ENCODE data around the gene CYP46A1. TPM values are rescaled to one million over a fixed set of nuclear protein-coding genes. Genes with fewer than 3 reads are reported as not detected.
"Not testable (repeated sequence)": the region's sequence is repeated elsewhere in the genome, so short reads cannot be mapped to it uniquely, and the experiment has no call there.

Gene CYP46A1
- 1 to 10 TPM in 1 of 4 donors, under 1 TPM in 1, not detected in 2; 0.04 to 1.1 TPM for total RNA-seq

GRCh38 chr14:99683619-99684409 is at the start of gene CYP46A1:
Gene CYP46A1, plus strand, starts transcription at chr14:99684298. Its CDS starts 120 bp downstream, at chr14:99684418.
- peak within 1 kb of the TSS; percentile 77 to 92 (median 82) for H3K27ac ChIP-seq
- DNase-seq, result peak; percentile 95
- TF ChIP-seq CTCF (IDR thresholded peaks at IDR 0.05) (peak in 2 of 6 experiments; percentile 10), POLR2A (IDR thresholded peaks at IDR 0.05) (peak in 1 of 4 donors; percentile 6)
- 0% methylated on average over 1 of the region's 83 CpGs; no CpG with 5 or more reads in 1 of the 2 donors for WGBS, 2 donors
- intact Hi-C loops (cut with DNase I), result loop anchor here (5.0 kb wide), 1 partner anchor 203 kb away; no protein-coding TSS in a partner anchor
- H3K4me3 ChIP-seq, result peak within 1 kb of the TSS; percentile 59 to 77 (median 68)
- H3K27me3 ChIP-seq, result peaks cover 0 to 39% (median 0%) of the 10 kb centered on the region in 4 donors
- H3K4me1 ChIP-seq, result peaks cover 11 to 19% (median 12%) of the 10 kb centered on the region in 3 donors
- no peaks in the 10 kb centered on the region for H3K36me3 ChIP-seq
- H3K9me3 ChIP-seq, result peaks cover 0 to 3% (median 2%) of the 10 kb centered on the region in 3 donors

- no peak overlapping the region for H3K4me3 ChIP-seq
- no peaks in the 10 kb centered on the region for H3K36me3 ChIP-seq
- H3K4me1 ChIP-seq, result no peaks in the 10 kb centered on the region
- H3K27ac ChIP-seq, result no peak overlapping the region
- no peaks in the 10 kb centered on the region for H3K9me3 ChIP-seq
- intact Hi-C loops (cut with DNase I), result no loop called here
- no peaks in the 10 kb centered on the region for H3K27me3 ChIP-seq
- WGBS, 2 donors, result 70 to 79% methylated on average over 9 to 10 of the region's 10 CpGs
- TF ChIP-seq CTCF (IDR thresholded peaks at IDR 0.05) (no peak), POLR2A (IDR thresholded peaks at IDR 0.05) (no peak)
- no peak for DNase-seq
Observed at GRCh38 chr14:99634443-99634842, 49.7 kb upstream of the CYP46A1 start.

- intact Hi-C loops (cut with DNase I), result no loop called here
- H3K4me3 ChIP-seq, result no peak overlapping the region
- no peaks in the 10 kb centered on the region for H3K36me3 ChIP-seq
- 71 to 86% methylated on average over 4 to 6 of the region's 8 CpGs for WGBS, 2 donors
- no peak for DNase-seq
- H3K27ac ChIP-seq, result no peak overlapping the region
- H3K27me3 ChIP-seq, result no peaks in the 10 kb centered on the region
- no peaks in the 10 kb centered on the region for H3K4me1 ChIP-seq
- H3K9me3 ChIP-seq, result no peaks in the 10 kb centered on the region
- no peak for TF ChIP-seq CTCF (IDR thresholded peaks at IDR 0.05)
- no peak for TF ChIP-seq POLR2A (IDR thresholded peaks at IDR 0.05)
Observed at GRCh38 chr14:99635116-99635515, 49.0 kb upstream of the CYP46A1 start.

GRCh38 chr14:99636487-99636886 is 47.6 kb upstream of the CYP46A1 start:
- Histone ChIP-seq H3K9me3 (no peaks in the 10 kb centered on the region), H3K27me3 (no peaks in the 10 kb centered on the region), H3K36me3 (no peaks in the 10 kb centered on the region), H3K4me1 (no peaks in the 10 kb centered on the region), H3K4me3 (no peak overlapping the region), H3K27ac (no peak overlapping the region)
- no peak for DNase-seq
- TF ChIP-seq POLR2A (IDR thresholded peaks at IDR 0.05) (no peak), CTCF (IDR thresholded peaks at IDR 0.05) (no peak)
- 63 to 74% methylated on average over 4 to 5 of the region's 5 CpGs for WGBS, 2 donors
- intact Hi-C loops (cut with DNase I), result no loop called here

- no peaks in the 10 kb centered on the region for H3K4me1 ChIP-seq
- H3K4me3 ChIP-seq, result no peak overlapping the region
- intact Hi-C loops (cut with DNase I), result no loop called here
- TF ChIP-seq POLR2A (IDR thresholded peaks at IDR 0.05), result no peak
- no peak for TF ChIP-seq CTCF (IDR thresholded peaks at IDR 0.05)
- no peaks in the 10 kb centered on the region for H3K36me3 ChIP-seq
- H3K9me3 ChIP-seq, result no peaks in the 10 kb centered on the region
- 72 to 85% methylated on average over 5 to 7 of the region's 7 CpGs for WGBS, 2 donors
- no peak for DNase-seq
- no peaks in the 10 kb centered on the region for H3K27me3 ChIP-seq
- H3K27ac ChIP-seq, result no peak overlapping the region
Observed at GRCh38 chr14:99637624-99638023, 46.5 kb upstream of the CYP46A1 start.

- H3K9me3 ChIP-seq; intact Hi-C loops (cut with DNase I); H3K4me3 ChIP-seq; H3K36me3 ChIP-seq; H3K27ac ChIP-seq; DNase-seq: not testable (repeated sequence)
- Histone ChIP-seq H3K4me1 (peaks cover 0 to 20% (median 0%) of the 10 kb centered on the region in 3 donors), H3K27me3 (peaks cover 0 to 38% (median 0%) of the 10 kb centered on the region in 4 donors)
- 95 to 98% methylated on average over 5 of the region's 5 CpGs for WGBS, 2 donors
Observed at GRCh38 chr14:99642771-99643170, 41.3 kb upstream of the CYP46A1 start.
